ENCODE data around the gene EPB42.
"Not testable (repeated sequence)": the region's sequence is repeated elsewhere in the genome, so short reads cannot be mapped to it uniquely, and the experiment has no call there.

The EPB42 gene

GRCh38 chr15:43185157-43186002 lies 35.4 kb downstream of the EPB42 start, which contains the start of gene CCNDBP1:
TSS of gene CCNDBP1 (plus strand) at chr15:43185403. CDS start at chr15:43185499, 96 bp downstream.
- DNase-seq (ENCODE audit: low read depth), result peak; percentile 90

- DNase-seq (ENCODE audit: low read depth), result no peak
These were observed 36.3 kb downstream of the EPB42 start for GRCh38 chr15:43184407-43185124.

GRCh38 chr15:43183270-43183669 lies 37.5 kb downstream of the EPB42 start:
- DNase-seq (ENCODE audit: low read depth), result no peak

GRCh38 chr15:43177147-43177546 lies 43.7 kb downstream of the EPB42 start:
- DNase-seq (ENCODE audit: low read depth), result not testable (repeated sequence)

- DNase-seq (ENCODE audit: low read depth), result not testable (repeated sequence)
These were observed 45.0 kb downstream of the EPB42 start for GRCh38 chr15:43175656-43176309.

GRCh38 chr15:43169888-43170287 lies 50.9 kb downstream of the EPB42 start:
- no peak for DNase-seq (ENCODE audit: low read depth)

- no peak for DNase-seq (ENCODE audit: low read depth)
These were observed 52.4 kb downstream of the EPB42 start for GRCh38 chr15:43168192-43169107.

GRCh38 chr15:43167261-43167660 lies 53.6 kb downstream of the EPB42 start:
- DNase-seq (ENCODE audit: low read depth), result not testable (repeated sequence)

- DNase-seq (ENCODE audit: low read depth), result no peak
These were observed 55.0 kb downstream of the EPB42 start for GRCh38 chr15:43165801-43166325.

GRCh38 chr15:43153269-43153668 lies 67.5 kb downstream of the EPB42 start:
- no peak for DNase-seq (ENCODE audit: low read depth)

GRCh38 chr15:43151688-43152087 lies 69.1 kb downstream of the EPB42 start:
- DNase-seq (ENCODE audit: low read depth), result no peak

GRCh38 chr15:43150191-43150929 lies 70.5 kb downstream of the EPB42 start:
- DNase-seq (ENCODE audit: low read depth), result no peak

Measured in stimulated activated CD8-positive, alpha-beta memory T cell treated with anti-CD3 and anti-CD28 coated beads, Interleukin-4, amount 100 ng/mL, for 24 hours (primary cell).